Inferior parietal cortex (tissue), 1 donor: ENCODE results near the gene CXXC4.

Source experiments
- DNase-seq: peaks from one replicate; pipeline ENCODE4 v3.0.0-alpha.2; 2016; ENCODE audit errors: extremely low spot score

The CXXC4 gene

GRCh38 chr4:104494822-104495559, at the start of gene CXXC4:
TSS of gene CXXC4 (minus strand) at chr4:104494894. CDS start at chr4:104491802, 3,092 bp downstream.
- DNase-seq: peak; percentile 66

DNA sequence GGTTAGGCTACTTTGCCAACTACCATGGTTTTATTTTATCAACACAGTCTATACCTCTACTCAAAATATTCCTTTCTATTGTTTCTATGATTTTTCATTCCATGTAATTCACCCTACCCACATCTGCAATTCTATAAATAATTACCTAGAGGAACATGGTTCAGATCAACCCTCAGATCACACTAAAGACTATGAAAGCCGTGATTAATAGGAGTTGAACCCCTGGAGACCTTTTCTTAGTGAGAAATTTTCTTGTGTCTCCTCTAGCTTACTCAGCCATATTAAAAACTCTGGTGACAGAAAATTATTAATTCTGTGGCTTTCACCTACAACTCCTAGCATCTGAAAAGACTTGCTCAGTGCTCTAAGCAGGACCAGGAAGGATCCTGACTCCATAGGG, 38.5 kb upstream of the CXXC4 start:
- DNase-seq: no peak

- no peak for DNase-seq
Observed at GRCh38 chr4:104532677-104533076, 38.0 kb upstream of the CXXC4 start.

DNA sequence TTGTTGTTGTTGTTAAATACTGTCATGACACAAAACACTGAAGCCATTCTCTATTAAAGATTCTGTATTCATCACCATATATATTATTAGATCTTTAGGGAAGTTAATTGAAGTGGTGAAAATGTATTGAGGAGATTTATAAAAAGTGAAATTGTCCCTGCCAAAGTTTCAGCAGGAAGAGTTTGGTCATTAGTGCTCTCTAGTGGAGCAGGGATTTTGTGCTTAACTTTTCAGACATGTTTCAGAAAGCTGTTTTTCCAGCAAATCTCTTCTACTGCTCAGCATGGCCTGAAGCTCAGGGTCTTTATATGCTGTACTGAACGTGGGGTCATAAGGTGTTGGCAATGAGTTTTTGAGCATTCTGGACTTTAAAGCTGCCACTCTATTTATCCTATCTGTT, 36.7 kb upstream of the CXXC4 start:
- peak; percentile 48 for DNase-seq

DNA sequence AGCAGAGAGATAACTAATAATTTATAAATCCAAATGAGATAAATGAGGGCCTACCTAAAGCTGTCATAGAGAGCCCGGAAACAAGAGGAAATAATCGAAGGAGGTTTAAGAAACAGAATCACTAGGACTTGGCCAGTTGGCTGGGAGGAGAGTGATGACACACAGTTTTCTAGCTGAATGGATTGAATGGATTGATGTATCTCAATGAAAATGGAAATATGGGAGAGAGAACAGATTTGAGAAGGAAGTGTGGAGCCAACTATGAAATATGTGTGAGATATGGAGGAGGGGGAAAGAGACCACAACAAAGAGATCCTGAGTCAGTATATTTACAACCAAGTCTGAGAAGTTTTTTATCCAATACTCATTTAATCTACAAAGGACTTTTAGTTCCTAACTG, 35.7 kb upstream of the CXXC4 start:
- DNase-seq: no peak

GRCh38 chr4:104524591-104524990, 29.9 kb upstream of the CXXC4 start:
- no peak for DNase-seq

- DNase-seq: no peak
Observed at GRCh38 chr4:104524026-104524425, 29.3 kb upstream of the CXXC4 start.

DNA sequence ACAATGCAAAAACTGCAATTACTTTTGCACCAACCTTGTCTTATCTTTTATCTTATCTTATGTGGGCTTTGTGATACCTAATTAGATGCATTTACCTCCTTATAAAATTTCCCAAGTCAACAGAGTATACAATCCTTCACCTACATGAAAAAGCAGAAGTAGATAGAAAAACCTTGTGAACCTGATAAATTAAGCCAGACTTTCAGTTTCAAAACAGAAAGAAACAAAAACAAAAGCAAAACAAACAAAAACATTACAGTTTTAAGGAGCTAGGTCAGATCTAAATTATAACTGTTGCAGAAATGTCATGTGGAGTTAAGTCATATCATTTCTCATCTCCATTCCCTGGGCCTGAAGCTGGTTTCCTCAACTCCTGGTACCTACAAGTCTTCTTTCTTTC, 24.9 kb upstream of the CXXC4 start:
- no peak for DNase-seq

DNA sequence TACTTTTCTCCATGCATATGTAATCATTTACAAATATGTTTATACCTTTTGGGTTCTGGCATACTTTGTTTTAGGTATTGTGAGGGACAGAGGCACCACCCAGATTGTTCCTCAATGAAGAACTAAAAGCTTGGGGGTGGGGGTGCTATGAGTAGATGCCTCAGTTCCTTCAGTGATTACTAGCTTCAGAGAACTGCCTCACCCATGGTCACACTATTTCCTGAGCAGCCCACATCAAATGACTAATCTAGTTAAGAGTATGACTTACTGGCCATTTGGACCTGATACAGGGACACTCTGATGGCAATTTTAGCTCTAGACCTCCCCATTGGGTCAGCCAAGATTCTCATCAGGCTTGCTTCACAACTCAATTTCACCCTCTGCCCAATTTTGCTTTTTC, 22.2 kb upstream of the CXXC4 start:
- no peak for DNase-seq

DNA sequence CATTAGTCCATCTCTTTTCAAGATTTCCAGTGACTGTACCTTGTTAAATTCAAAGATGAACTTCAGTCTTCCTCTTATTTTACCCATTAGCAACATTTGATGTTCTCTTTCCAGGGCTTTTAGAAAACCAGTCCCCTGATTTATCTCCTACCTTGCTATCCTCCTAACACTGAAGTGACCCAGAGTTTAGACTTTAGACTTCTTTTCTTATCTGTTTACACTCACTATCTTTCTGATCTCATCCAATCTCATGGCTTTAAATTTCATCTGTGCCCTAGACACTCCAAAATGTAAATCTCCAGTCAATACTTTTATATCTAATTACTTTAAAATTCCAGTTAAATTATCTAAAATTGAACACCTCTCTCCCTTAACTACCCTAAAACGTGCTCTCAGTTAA, 13.5 kb upstream of the CXXC4 start:
- DNase-seq: no peak

DNA sequence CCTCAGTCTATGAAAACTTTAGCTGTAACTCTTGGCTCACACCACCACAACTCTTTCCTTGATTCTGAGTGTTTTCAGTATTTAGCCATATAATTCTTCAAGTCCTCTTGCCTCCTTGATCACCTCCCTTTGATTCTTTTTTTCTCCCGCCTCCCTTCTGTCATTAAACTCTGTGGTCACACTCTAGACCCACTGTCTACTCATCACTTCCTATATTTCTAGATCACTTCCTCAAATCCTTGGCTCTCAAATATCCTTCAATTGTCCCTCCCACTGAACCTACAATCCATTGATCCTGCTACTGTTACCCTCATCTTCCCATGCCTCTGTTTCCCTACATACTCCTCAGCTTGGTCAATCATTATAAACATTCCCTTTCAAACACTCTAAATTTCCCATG, 12.4 kb upstream of the CXXC4 start:
- no peak for DNase-seq

DNA sequence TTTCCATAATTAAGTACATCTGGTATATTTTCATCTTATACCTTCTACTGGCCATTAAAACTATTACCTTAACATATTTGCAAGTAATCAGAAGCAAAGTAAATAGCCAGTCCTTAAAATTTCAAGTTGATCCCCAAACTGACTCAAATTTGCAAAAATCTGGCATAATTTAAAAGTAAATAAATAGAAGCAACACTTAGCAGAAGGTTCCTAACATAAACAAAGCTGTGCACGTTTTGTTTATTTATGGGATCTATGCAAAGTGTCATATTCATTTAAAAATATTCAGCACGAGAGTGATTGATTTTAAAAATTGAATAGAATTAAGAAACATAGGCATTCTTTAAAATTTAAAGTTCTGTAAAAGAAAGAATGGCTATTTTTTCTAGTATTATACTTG, 9.8 kb upstream of the CXXC4 start:
- DNase-seq: no peak

GRCh38 chr4:104502471-104502870, 7.8 kb upstream of the CXXC4 start:
- no peak for DNase-seq

- no peak for DNase-seq
Observed at GRCh38 chr4:104501290-104501689, 6.6 kb upstream of the CXXC4 start.

DNA sequence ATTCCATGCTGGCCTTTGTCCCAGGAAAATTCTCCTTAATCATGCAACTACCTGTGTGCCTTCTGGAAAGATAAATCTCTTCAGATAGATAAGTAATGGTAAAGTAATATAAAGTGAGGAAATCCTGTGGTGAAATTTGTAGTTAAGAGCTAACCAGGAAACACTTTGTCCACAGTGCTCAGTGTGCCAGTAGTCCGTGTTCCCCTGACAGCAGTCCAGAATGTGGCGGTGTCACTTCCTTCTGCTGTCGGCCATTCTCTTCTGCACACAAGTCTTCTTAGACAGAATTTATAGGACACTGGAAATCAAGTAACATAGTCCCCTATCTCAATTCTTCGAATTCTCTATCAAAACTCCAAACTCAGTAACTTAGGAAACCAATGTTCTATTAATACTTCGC, 5.7 kb upstream of the CXXC4 start:
- no peak for DNase-seq

- DNase-seq: peak; percentile 32
Observed at GRCh38 chr4:104494185-104494584, 509 bp downstream of the CXXC4 start.

GRCh38 chr4:104493081-104493831, 1.4 kb downstream of the CXXC4 start:
- DNase-seq: peak; percentile 59

GRCh38 chr4:104492183-104492771, 2.4 kb downstream of the CXXC4 start:
- peak; percentile 68 for DNase-seq

DNA sequence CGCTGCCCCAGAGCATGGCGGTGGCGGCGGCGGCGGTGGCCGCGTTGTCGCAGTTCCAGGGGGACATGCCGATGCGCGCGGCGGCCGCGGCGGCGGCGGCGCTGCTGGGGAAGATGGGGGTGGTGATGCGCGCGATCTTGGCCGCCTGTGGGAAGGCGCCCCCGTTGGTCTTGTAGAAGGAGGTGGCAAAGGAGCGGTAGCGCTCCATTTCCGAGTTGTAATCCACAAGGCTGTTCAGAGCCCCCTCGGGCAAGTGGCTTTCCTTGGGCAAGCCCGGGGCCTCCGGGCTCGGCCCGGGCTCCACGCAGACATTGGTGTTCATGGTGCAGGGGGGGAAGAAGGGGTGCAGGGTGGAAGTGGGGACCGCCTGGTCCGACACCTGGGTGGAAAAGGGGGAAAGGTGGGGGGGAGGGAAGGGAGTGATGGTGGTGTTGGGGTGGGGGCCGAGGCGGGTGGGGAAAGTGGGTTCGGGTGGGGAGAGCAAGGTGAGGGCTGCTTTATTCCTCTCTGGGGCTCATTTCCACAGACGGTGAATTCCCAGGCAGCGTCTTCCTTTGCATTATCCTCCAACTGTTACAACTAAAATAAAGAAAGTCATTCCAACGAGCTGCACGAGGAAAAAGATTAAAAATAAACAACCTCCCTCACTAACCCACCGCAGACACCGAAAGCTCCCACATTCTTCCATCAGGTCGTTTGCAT, 3.1 kb downstream of the CXXC4 start:
- DNase-seq: peak; percentile 57

DNA sequence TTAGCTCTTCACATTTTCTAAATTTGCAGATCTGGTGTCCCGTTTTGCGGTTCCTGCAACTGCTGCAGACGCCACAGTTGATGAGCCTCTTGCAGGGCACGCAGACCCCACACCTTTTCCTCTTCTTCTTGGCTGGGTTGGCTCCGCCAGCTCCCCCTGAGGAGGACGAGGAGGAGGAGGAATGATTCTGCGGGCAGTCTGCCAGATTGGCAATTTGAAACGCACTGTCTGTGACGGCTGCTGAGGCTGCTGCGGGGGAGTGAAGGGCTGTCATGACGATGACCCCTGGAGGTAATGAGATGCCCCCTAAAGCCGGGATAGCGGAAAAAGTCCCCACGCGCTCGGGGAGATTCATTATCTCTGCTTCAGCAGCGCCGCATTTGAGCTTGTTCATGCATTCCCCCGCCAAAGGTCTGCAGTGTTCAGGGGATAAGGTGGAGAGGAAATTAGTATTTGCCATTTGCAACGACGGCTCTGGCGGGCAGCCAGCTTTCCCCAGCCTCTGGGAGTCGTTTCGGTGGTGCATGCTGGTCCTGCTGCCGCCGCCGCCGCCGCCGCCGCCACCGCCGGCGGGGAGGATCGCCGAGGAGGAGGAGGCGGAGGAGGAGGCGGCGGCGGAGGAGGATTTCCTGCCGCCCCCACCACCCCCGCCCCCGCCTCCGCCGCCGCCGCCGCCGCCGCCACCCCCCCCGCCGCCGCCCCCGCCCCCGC, 3.8 kb downstream of the CXXC4 start:
- peak; percentile 76 for DNase-seq

- DNase-seq: peak; percentile 66
Observed at GRCh38 chr4:104490096-104490769, 4.5 kb downstream of the CXXC4 start.
